ENCODE measurements around the gene FRMD4A.

Gene FRMD4A

GRCh38 chr10:13658264-13658663 lies 672.5 kb downstream of the FRMD4A start:
- TF ChIP-seq POLR2A (IDR thresholded peaks at IDR 0.05; ENCODE audit: extremely low read depth, insufficient read length) (no peak), MYC (IDR thresholded peaks at IDR 0.05; ENCODE audit: low read depth, low read length) (no peak), CTCF (IDR thresholded peaks at IDR 0.05; ENCODE audit: low read depth, low read length) (no peak), MAX (IDR thresholded peaks at IDR 0.05; ENCODE audit: low read depth, low read length) (no peak)
- H3K4me3 ChIP-seq (ENCODE audit: low read depth, low read length), result no peak overlapping the region
- DNase-seq (ENCODE audit: low read depth), result no peak

GRCh38 chr10:13657101-13657680 lies 673.5 kb downstream of the FRMD4A start:
- no peak for DNase-seq (ENCODE audit: low read depth)
- no peak overlapping the region for H3K4me3 ChIP-seq (ENCODE audit: low read depth, low read length)
- TF ChIP-seq CTCF (IDR thresholded peaks at IDR 0.05; ENCODE audit: low read depth, low read length), result no peak

GRCh38 chr10:13656337-13657100 lies 674.2 kb downstream of the FRMD4A start:
- DNase-seq (ENCODE audit: low read depth), result no peak
- TF ChIP-seq POLR2A (IDR thresholded peaks at IDR 0.05; ENCODE audit: extremely low read depth, insufficient read length) (no peak), CTCF (IDR thresholded peaks at IDR 0.05; ENCODE audit: low read depth, low read length) (no peak), MAX (IDR thresholded peaks at IDR 0.05; ENCODE audit: low read depth, low read length) (no peak), MYC (IDR thresholded peaks at IDR 0.05; ENCODE audit: low read depth, low read length) (no peak)

GRCh38 chr10:13654846-13655245 lies 675.9 kb downstream of the FRMD4A start:
- DNase-seq (ENCODE audit: low read depth), result no peak
- no peak overlapping the region for H3K4me3 ChIP-seq (ENCODE audit: low read depth, low read length)
- TF ChIP-seq CTCF (IDR thresholded peaks at IDR 0.05; ENCODE audit: low read depth, low read length) (no peak), MYC (IDR thresholded peaks at IDR 0.05; ENCODE audit: low read depth, low read length) (no peak), POLR2A (IDR thresholded peaks at IDR 0.05; ENCODE audit: extremely low read depth, insufficient read length) (no peak), MAX (IDR thresholded peaks at IDR 0.05; ENCODE audit: low read depth, low read length) (no peak)

More at GRCh38 chr10:13656337-13657100, 674.2 kb downstream of the FRMD4A start:
- no peak overlapping the region for H3K4me3 ChIP-seq (ENCODE audit: low read depth, low read length)

GRCh38 chr10:13654118-13654830 lies 676.5 kb downstream of the FRMD4A start:
- TF ChIP-seq POLR2A (IDR thresholded peaks at IDR 0.05; ENCODE audit: extremely low read depth, insufficient read length), result no peak
- TF ChIP-seq MAX (IDR thresholded peaks at IDR 0.05; ENCODE audit: low read depth, low read length), result no peak
- no peak for TF ChIP-seq MYC (IDR thresholded peaks at IDR 0.05; ENCODE audit: low read depth, low read length)
- TF ChIP-seq CTCF (IDR thresholded peaks at IDR 0.05; ENCODE audit: low read depth, low read length), result no peak
- DNase-seq (ENCODE audit: low read depth), result no peak
- no peak overlapping the region for H3K4me3 ChIP-seq (ENCODE audit: low read depth, low read length)

Data from NB4 (cell line).